Vagina (tissue), 2 donors: Measurements from ENCODE around the gene PELI2.

ENCODE experiments used
- POLR2A ChIP-seq, 2 donors: fragments of 450-650 bp; IDR thresholded peaks; one replicate each; pipeline ENCODE4 v1.6.1; 2017; ENCODE audit warnings: antibody characterized with exemption in 2 of 2, mild to moderate bottlenecking in 2 of 2, moderate library complexity in 2 of 2
- POLR2AphosphoS5 ChIP-seq, 2 donors: sonication (generic); formaldehyde crosslinking; IDR thresholded peaks; one replicate each; pipeline ENCODE4 v1.9.0; 2017; ENCODE audit warnings: antibody characterized with exemption in 2 of 2, mild to moderate bottlenecking in 2 of 2, low read depth in 1 of 2; ENCODE audit not compliant: insufficient read depth in 1 of 2
- TF ChIP-seq, protein P1 (sequence below), 3 experiments: fragments of 450-650 bp in 2 of 3; fragments of 200-600 bp in 1 of 3; sonication (generic) in 1 of 3; IDR thresholded peaks; one replicate each; pipeline ENCODE4 v1.5.1; 2017 to 2019; ENCODE audit warnings: antibody characterized with exemption in 3 of 3, mild to moderate bottlenecking in 2 of 3, moderate library complexity in 2 of 3

DNA sequence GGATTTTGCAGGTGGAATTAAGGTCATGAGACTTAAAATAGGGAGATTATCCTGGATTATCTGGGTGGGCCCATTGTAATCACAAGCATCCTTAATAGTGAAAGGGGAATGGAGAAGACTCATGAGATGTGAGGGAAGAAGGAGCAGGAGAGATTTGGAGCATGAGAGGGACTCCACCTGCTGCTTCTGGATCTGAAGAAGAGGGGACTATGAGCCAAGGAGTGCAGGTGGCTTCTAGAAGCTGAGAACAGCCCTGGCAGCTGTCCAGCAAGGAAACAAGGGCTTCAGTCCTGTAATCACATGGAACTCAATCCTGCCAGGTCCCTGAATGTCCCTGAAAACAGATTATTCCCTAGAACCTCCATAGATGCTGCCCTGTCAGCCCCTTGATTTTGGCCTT is 67.8 kb downstream of the PELI2 start:
- TF ChIP-seq, protein P1, sequence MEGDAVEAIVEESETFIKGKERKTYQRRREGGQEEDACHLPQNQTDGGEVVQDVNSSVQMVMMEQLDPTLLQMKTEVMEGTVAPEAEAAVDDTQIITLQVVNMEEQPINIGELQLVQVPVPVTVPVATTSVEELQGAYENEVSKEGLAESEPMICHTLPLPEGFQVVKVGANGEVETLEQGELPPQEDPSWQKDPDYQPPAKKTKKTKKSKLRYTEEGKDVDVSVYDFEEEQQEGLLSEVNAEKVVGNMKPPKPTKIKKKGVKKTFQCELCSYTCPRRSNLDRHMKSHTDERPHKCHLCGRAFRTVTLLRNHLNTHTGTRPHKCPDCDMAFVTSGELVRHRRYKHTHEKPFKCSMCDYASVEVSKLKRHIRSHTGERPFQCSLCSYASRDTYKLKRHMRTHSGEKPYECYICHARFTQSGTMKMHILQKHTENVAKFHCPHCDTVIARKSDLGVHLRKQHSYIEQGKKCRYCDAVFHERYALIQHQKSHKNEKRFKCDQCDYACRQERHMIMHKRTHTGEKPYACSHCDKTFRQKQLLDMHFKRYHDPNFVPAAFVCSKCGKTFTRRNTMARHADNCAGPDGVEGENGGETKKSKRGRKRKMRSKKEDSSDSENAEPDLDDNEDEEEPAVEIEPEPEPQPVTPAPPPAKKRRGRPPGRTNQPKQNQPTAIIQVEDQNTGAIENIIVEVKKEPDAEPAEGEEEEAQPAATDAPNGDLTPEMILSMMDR (IDR thresholded peaks at IDR 0.05) = no peak
- TF ChIP-seq POLR2AphosphoS5 (IDR thresholded peaks at IDR 0.05; ENCODE audit: insufficient read depth in 1 of 2, low read depth in 1 of 2) (no peak), POLR2A (IDR thresholded peaks at IDR 0.05) (no peak)
